GM12891 (cell line): ENCODE data around the gene LRRC10B.
A peak's percentile ranks its signal among the peaks of the same experiment; 100 is the strongest.

ENCODE experiments used
- DNase-seq: peaks from one replicate; pipeline ENCODE4 v3.0.0; 2011; ENCODE audit warnings: low spot score; ENCODE audit not compliant: insufficient read length
- FAIRE-seq: peaks from 2 replicates; lab custom pipeline; 2011; peaks lifted over from hg19 to GRCh38; lab: Jason Lieb, UNC
- PAX5 ChIP-seq: IDR thresholded peaks from 2 replicates; pipeline ENCODE4 v1.6.1; 2011; ENCODE audit warnings: low read length, moderate library complexity, mild to moderate bottlenecking; ENCODE audit not compliant: insufficient read depth, severe bottlenecking
- POLR2A ChIP-seq: IDR thresholded peaks from 2 replicates; pipeline ENCODE4 v1.6.1; 2011; ENCODE audit warnings: low read depth, low read length, control low read depth
- POLR2AphosphoS5 ChIP-seq: IDR thresholded peaks from 2 replicates; pipeline ENCODE4 v1.6.1; 2011; ENCODE audit warnings: low read depth, low read length, control low read depth
- POU2F2 ChIP-seq: IDR thresholded peaks from 2 replicates; pipeline ENCODE4 v1.6.1; 2011; ENCODE audit warnings: low read depth, mild to moderate bottlenecking, control low read depth, low read length, moderate library complexity
- SPI1 ChIP-seq: IDR thresholded peaks from 2 replicates; pipeline ENCODE4 v1.6.1; 2011; ENCODE audit warnings: low read depth, low read length, control low read depth
- TAF1 ChIP-seq: IDR thresholded peaks from 2 replicates; pipeline ENCODE4 v1.6.1; 2011; ENCODE audit warnings: low read depth, low read length, control low read depth

LRRC10B gene

GRCh38 chr11:61535998-61536675, 27.6 kb downstream of the LRRC10B start:
- no peak for TF ChIP-seq SPI1
- TF ChIP-seq TAF1 = no peak
- no peak for TF ChIP-seq POU2F2
- no peak for TF ChIP-seq POLR2A
- TF ChIP-seq PAX5 = no peak
- no peak for TF ChIP-seq POLR2AphosphoS5
- no peak for DNase-seq
- no peak for FAIRE-seq

GRCh38 chr11:61536676-61537270, 28.2 kb downstream of the LRRC10B start:
- DNase-seq (no peak), FAIRE-seq (no peak)
- TF ChIP-seq POLR2AphosphoS5 (no peak), PAX5 (no peak), POLR2A (no peak), POU2F2 (no peak), SPI1 (no peak), TAF1 (no peak)

GRCh38 chr11:61537326-61537725, 28.8 kb downstream of the LRRC10B start:
- FAIRE-seq (no peak), DNase-seq (no peak)
- no peak for TF ChIP-seq POLR2A

- no peak for TF ChIP-seq POLR2AphosphoS5
- no peak for TF ChIP-seq TAF1
- TF ChIP-seq SPI1 = no peak
- TF ChIP-seq POU2F2 = no peak
- no peak for TF ChIP-seq POLR2A
- no peak for TF ChIP-seq PAX5
- DNase-seq (no peak), FAIRE-seq (no peak)
These were observed 30.1 kb downstream of the LRRC10B start for GRCh38 chr11:61538636-61538961.

- FAIRE-seq (no peak), DNase-seq (no peak)
- TF ChIP-seq POU2F2 (no peak), SPI1 (no peak), PAX5 (no peak), TAF1 (no peak), POLR2AphosphoS5 (no peak), POLR2A (no peak)
These were observed 30.5 kb downstream of the LRRC10B start for GRCh38 chr11:61539006-61539405.

GRCh38 chr11:61539831-61540357, 31.3 kb downstream of the LRRC10B start:
- FAIRE-seq = no peak
- TF ChIP-seq SPI1 (no peak), POLR2AphosphoS5 (no peak), POLR2A (no peak), PAX5 (no peak), POU2F2 (no peak), TAF1 (no peak)
- DNase-seq = no peak

GRCh38 chr11:61540528-61540927, 32.0 kb downstream of the LRRC10B start:
- no peak for DNase-seq
- TF ChIP-seq TAF1 = no peak
- no peak for TF ChIP-seq SPI1
- TF ChIP-seq PAX5 = no peak
- TF ChIP-seq POLR2AphosphoS5 = no peak
- TF ChIP-seq POLR2A = no peak
- TF ChIP-seq POU2F2 = no peak
- no peak for FAIRE-seq

GRCh38 chr11:61541598-61541997, 33.0 kb downstream of the LRRC10B start:
- no peak for FAIRE-seq
- DNase-seq = no peak
- peak; percentile 58; the same call in 1 of the 2 replicates for TF ChIP-seq SPI1
- no peak for TF ChIP-seq PAX5

GRCh38 chr11:61542024-61542461, 33.5 kb downstream of the LRRC10B start:
- no peak for FAIRE-seq
- no peak for TF ChIP-seq SPI1
- TF ChIP-seq POLR2A = no peak
- TF ChIP-seq TAF1 = no peak
- no peak for TF ChIP-seq PAX5
- no peak for TF ChIP-seq POLR2AphosphoS5
- no peak for TF ChIP-seq POU2F2
- DNase-seq = no peak

GRCh38 chr11:61542705-61543104, 34.2 kb downstream of the LRRC10B start:
- no peak for FAIRE-seq

More at GRCh38 chr11:61542705-61543104, 34.2 kb downstream of the LRRC10B start:
- DNase-seq = no peak
- TF ChIP-seq TAF1 (no peak), POU2F2 (no peak), SPI1 (no peak), POLR2AphosphoS5 (no peak), POLR2A (no peak), PAX5 (no peak)
